HEK293T (cell line): Measurements from ENCODE around the gene KLK1.
"Not testable (repeated sequence)": the region's sequence is repeated elsewhere in the genome, so short reads cannot be mapped to it uniquely, and the experiment has no call there.

Source experiments
- CTCF ChIA-PET: fragments of 350-600 bp; formaldehyde crosslinking; extraction: SDS; loops from one replicate; lab custom pipeline; 2021; ENCODE audit warnings: antibody characterized with exemption, inconsistent platforms; lab: Yijun Ruan, JAX
- POLR2A ChIA-PET: fragments of 350-600 bp; formaldehyde crosslinking; extraction: SDS; loops from one replicate; lab custom pipeline; 2020; ENCODE audit warnings: antibody characterized with exemption, inconsistent platforms; lab: Yijun Ruan, JAX
- DNase-seq: peaks from one replicate; pipeline ENCODE4 v3.0.0; 2012; ENCODE audit warnings: mixed read lengths; ENCODE audit errors: extremely low spot score
- ARNT ChIP-seq: fragments of 450-650 bp; IDR thresholded peaks from 2 replicates; pipeline ENCODE4 v1.6.1; 2017; ENCODE audit warnings: mild to moderate bottlenecking
- BHLHE40 ChIP-seq: fragments of 450-650 bp; IDR thresholded peaks from 2 replicates; pipeline ENCODE4 v1.6.1; 2016; ENCODE audit warnings: mild to moderate bottlenecking, moderate library complexity, borderline replicate concordance
- CTBP1 ChIP-seq: fragments of 450-650 bp; IDR thresholded peaks from 2 replicates; pipeline ENCODE4 v1.6.1; 2016; ENCODE audit warnings: borderline replicate concordance
- ELF4 ChIP-seq: fragments of 450-650 bp; IDR thresholded peaks from 2 replicates; pipeline ENCODE4 v1.6.1; 2017; ENCODE audit warnings: antibody characterized with exemption
- FOXA1 ChIP-seq: fragments of 450-650 bp; IDR thresholded peaks from 2 replicates; pipeline ENCODE4 v1.6.1; 2016; ENCODE audit warnings: mild to moderate bottlenecking
- FOXK2 ChIP-seq: fragments of 450-650 bp; IDR thresholded peaks from 2 replicates; pipeline ENCODE4 v1.6.1; 2016; ENCODE audit warnings: mild to moderate bottlenecking
- FOXM1 ChIP-seq: fragments of 450-650 bp; IDR thresholded peaks from 2 replicates; pipeline ENCODE4 v1.6.1; 2017; ENCODE audit warnings: mild to moderate bottlenecking, borderline replicate concordance
- HDGF ChIP-seq: fragments of 450-650 bp; IDR thresholded peaks from 2 replicates; pipeline ENCODE4 v1.6.1; 2017; ENCODE audit warnings: antibody characterized with exemption, borderline replicate concordance
- L3MBTL2 ChIP-seq: fragments of 450-650 bp; conservative IDR thresholded peaks from 2 replicates; pipeline ENCODE4 v1.6.1; 2016; ENCODE audit warnings: mild to moderate bottlenecking
- LEF1 ChIP-seq: fragments of 450-650 bp; IDR thresholded peaks from 2 replicates; pipeline ENCODE4 v1.6.1; 2017; ENCODE audit warnings: mild to moderate bottlenecking, borderline replicate concordance
- NFRKB ChIP-seq: fragments of 450-650 bp; IDR thresholded peaks from 2 replicates; pipeline ENCODE4 v1.6.1; 2016; ENCODE audit warnings: mild to moderate bottlenecking, moderate library complexity
- SP1 ChIP-seq: fragments of 450-650 bp; IDR thresholded peaks from 2 replicates; pipeline ENCODE4 v1.6.1; 2017
- SUZ12 ChIP-seq: fragments of 450-650 bp; IDR thresholded peaks from 2 replicates; pipeline ENCODE4 v1.6.1; 2016; ENCODE audit warnings: mild to moderate bottlenecking
- TARDBP ChIP-seq: fragments of 450-650 bp; IDR thresholded peaks from 2 replicates; pipeline ENCODE4 v1.6.1; 2016
- ZNF384 ChIP-seq: fragments of 450-650 bp; IDR thresholded peaks from 2 replicates; pipeline ENCODE4 v1.6.1; 2016
- TF ChIP-seq, protein P1 (sequence below): fragments of 450-650 bp; IDR thresholded peaks from 2 replicates; pipeline ENCODE4 v1.6.1; 2016

KLK1 gene

DNA sequence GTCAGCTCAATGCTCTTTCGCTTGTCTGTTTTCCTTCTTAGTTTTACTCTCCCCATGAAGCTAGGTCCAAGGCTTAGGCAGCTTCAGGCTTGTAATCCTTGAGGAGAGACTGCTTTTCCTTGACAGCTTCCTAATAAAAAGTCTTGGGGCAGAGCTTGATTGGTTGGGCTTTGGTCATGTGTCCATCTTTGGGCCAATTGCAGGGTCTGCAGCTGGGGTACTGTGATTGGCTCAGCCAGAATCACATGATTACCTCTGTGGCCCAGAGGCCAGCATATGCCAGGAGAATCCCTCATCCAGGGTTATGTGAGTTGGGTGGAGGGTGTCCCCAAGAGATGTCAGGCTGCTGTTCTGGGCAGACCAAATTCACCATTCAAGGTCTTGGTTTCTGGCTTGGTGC is 8.1 kb downstream of the KLK1 start:
- TF ChIP-seq ZNF384 = no peak
- ChIA-PET CTCF (no interaction called here), POLR2A (no interaction called here)
- DNase-seq = no peak

DNA sequence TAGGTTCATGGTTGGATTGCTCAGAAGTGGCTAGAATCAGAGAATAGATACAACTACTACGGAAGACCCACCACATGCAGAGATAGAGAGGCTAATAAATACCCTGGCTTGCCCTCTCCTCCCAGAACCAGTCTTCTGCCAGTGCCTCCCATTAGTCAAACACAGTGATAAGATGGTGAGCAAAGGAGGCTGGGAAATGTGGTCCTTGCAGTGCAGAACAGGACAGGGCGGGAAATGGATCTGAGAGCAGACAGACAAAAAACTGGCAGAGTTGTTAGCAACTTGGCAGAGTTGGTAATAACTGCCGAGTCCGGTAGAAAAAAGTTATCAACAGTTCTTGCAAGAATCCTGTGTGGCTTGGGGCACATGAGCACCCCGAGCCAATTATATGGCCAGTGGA is 8.7 kb downstream of the KLK1 start:
- POLR2A ChIA-PET = no interaction called here
- TF ChIP-seq L3MBTL2 = no peak
- no peak for TF ChIP-seq ELF4
- TF ChIP-seq SUZ12 = no peak
- no peak for TF ChIP-seq FOXA1
- no peak for TF ChIP-seq SP1
- no peak for TF ChIP-seq LEF1
- TF ChIP-seq BHLHE40 = no peak
- TF ChIP-seq TARDBP = no peak
- TF ChIP-seq ZNF384 = no peak
- no peak for TF ChIP-seq FOXM1
- TF ChIP-seq, protein P1, sequence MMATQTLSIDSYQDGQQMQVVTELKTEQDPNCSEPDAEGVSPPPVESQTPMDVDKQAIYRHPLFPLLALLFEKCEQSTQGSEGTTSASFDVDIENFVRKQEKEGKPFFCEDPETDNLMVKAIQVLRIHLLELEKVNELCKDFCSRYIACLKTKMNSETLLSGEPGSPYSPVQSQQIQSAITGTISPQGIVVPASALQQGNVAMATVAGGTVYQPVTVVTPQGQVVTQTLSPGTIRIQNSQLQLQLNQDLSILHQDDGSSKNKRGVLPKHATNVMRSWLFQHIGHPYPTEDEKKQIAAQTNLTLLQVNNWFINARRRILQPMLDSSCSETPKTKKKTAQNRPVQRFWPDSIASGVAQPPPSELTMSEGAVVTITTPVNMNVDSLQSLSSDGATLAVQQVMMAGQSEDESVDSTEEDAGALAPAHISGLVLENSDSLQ = no peak
- no peak for TF ChIP-seq FOXK2
- TF ChIP-seq CTBP1 = no peak
- no peak for DNase-seq
- CTCF ChIA-PET = no interaction called here

GRCh38 chr19:50812474-50812873 is 11.1 kb downstream of the KLK1 start:
- ChIA-PET POLR2A (no interaction called here), CTCF (no interaction called here)
- DNase-seq = no peak
- TF ChIP-seq BHLHE40 = no peak
- TF ChIP-seq L3MBTL2 = no peak
- TF ChIP-seq LEF1 = no peak
- TF ChIP-seq, protein P1 = no peak
- no peak for TF ChIP-seq FOXM1
- TF ChIP-seq HDGF = no peak
- TF ChIP-seq ZNF384 = no peak
- TF ChIP-seq SP1 = no peak
- no peak for TF ChIP-seq TARDBP

GRCh38 chr19:50811622-50812238 is 11.9 kb downstream of the KLK1 start:
- DNase-seq, POLR2A ChIA-PET, CTCF ChIA-PET: not testable (repeated sequence)

- no peak for DNase-seq
- ChIA-PET CTCF (no interaction called here), POLR2A (no interaction called here)
- TF ChIP-seq FOXA1 = no peak
- no peak for TF ChIP-seq FOXM1
- no peak for TF ChIP-seq ELF4
- TF ChIP-seq FOXK2 = no peak
- no peak for TF ChIP-seq HDGF
- TF ChIP-seq LEF1 = no peak
- no peak for TF ChIP-seq BHLHE40
- TF ChIP-seq ARNT = no peak
- no peak for TF ChIP-seq CTBP1
- no peak for TF ChIP-seq ZNF384
- TF ChIP-seq L3MBTL2 = no peak
These were observed 14.7 kb downstream of the KLK1 start for GRCh38 chr19:50808856-50809255.

GRCh38 chr19:50804420-50805272 is 18.9 kb downstream of the KLK1 start:
- POLR2A ChIA-PET = interaction anchor here (0.6 to 3.2 kb wide), 19 partner anchors 9 to 304 kb away, joined by 3 to 46 read pairs (median 4); partner anchors contain the start of genes CLEC11A, CTU1 and KLK3
- no peak for TF ChIP-seq TARDBP
- no peak for TF ChIP-seq FOXK2
- no peak for TF ChIP-seq SUZ12
- TF ChIP-seq HDGF = no peak
- 0 out of 2 replicates have a peak, but pooled peaks have one; percentile 11 for TF ChIP-seq ARNT
- no peak for TF ChIP-seq BHLHE40
- TF ChIP-seq ZNF384 = no peak
- TF ChIP-seq ELF4 = peak; percentile 92
- TF ChIP-seq, protein P1 = peak; percentile 99
- no peak for TF ChIP-seq SP1
- TF ChIP-seq L3MBTL2 = peak; percentile 90
- no peak for TF ChIP-seq LEF1
- TF ChIP-seq NFRKB = peak; percentile 90
- no peak for TF ChIP-seq FOXM1
- peak; percentile 21; the same call in 1 of the 2 replicates for TF ChIP-seq CTBP1
- CTCF ChIA-PET = interaction anchor here (0.5 to 1.1 kb wide), 3 partner anchors 8 to 229 kb away, joined by 3 to 5 read pairs (median 3); no protein-coding TSS in a partner anchor
- DNase-seq = peak; percentile 97
